Nephron progenitor cell (in vitro differentiated cells): Measurements from ENCODE around the gene CMBL.
A peak's percentile ranks its signal among the peaks of the same experiment; 100 is the strongest.

ENCODE experiments used
- DNase-seq: peaks from one replicate; pipeline ENCODE4 v3.0.0; 2021
- H3K27ac Mint-ChIP-seq: 2 replicates; pipeline ENCODE4 v1.8.0; 2021; ENCODE audit warnings: mild to moderate bottlenecking, moderate library complexity, mixed read lengths
- H3K27me3 Mint-ChIP-seq: 2 replicates; pipeline ENCODE4 v1.8.0; 2021; ENCODE audit warnings: mild to moderate bottlenecking, low read depth, mixed read lengths; ENCODE audit not compliant: poor library complexity
- H3K36me3 Mint-ChIP-seq: 2 replicates; pipeline ENCODE4 v1.8.0; 2021; ENCODE audit warnings: low read depth, mixed read lengths
- H3K4me1 Mint-ChIP-seq: 2 replicates; pipeline ENCODE4 v1.8.0; 2021; ENCODE audit warnings: mixed read lengths
- H3K4me3 Mint-ChIP-seq: 2 replicates; pipeline ENCODE4 v1.8.0; 2021; ENCODE audit warnings: mild to moderate bottlenecking, moderate library complexity, mixed read lengths
- H3K9me3 Mint-ChIP-seq: 2 replicates; pipeline ENCODE4 v1.8.0; 2021; ENCODE audit warnings: mild to moderate bottlenecking, moderate library complexity, mixed read lengths
- TF ChIP-seq, protein P1 (sequence below): fragments of 200-600 bp; sonication (generic); IDR thresholded peaks from 2 replicates; pipeline ENCODE4 v1.5.0; 2021; ENCODE audit warnings: antibody characterized with exemption

CMBL gene

DNA sequence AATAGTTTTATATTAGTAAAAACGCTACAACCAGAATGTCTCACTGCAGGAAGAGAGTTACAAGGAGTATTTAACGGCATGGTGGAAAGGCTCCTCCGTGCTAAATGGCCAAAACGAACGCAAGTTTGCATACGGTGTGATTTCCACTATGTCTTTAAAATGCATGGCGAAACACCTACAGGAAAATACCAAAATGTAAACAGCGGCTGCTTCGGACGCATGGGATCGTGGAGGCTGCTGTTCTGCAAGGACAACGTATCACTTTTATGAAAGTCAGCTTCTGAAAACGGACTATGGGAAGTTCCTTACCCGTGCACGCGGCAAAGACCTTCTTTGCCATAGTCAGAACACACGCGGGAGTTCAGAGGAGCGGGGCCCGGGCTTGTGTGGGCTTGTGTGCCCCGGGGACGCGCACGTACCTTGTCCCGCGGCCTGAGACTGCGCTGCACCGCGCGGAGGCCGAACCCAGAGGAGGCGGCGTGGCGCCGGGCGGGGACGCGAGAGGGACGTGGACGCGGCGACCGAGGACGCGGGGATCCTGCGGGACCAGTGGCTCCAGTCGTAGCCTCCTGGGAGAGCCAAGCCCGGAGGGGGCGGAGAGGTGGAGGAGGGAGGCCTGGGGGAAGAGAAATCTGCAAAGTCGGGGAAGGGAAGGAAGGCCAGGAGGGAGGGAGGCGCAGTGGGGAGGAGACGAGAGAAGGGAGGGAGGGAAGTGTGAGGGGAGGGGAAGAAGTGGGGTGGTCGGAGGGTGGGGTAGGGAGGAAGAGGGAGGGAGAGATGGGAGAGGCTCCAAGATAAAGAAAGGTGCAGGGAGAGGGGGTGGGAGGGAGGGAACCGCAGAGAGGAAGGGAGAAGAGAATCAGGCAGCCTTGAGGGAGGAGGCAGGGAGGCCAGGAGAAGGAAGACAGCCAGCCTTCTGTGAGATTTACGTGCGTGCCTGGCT lies at the start of gene CMBL:
CMBL (minus strand) TSS at position 697 of the 943 bp plus-strand sequence. CDS start 17,140 bp downstream, outside the sequence.
- Mint-ChIP-seq H3K4me1 (peaks cover 39% of the 10 kb centered on the region), H3K36me3 (peaks cover 28% of the 10 kb centered on the region), H3K4me3 (peak within 1 kb of the TSS; percentile 87), H3K9me3 (peaks cover 9% of the 10 kb centered on the region), H3K27me3 (peaks cover 13% of the 10 kb centered on the region), H3K27ac (no peak within 1 kb of the TSS)
- DNase-seq, result peak; percentile 67
- TF ChIP-seq, protein P1, sequence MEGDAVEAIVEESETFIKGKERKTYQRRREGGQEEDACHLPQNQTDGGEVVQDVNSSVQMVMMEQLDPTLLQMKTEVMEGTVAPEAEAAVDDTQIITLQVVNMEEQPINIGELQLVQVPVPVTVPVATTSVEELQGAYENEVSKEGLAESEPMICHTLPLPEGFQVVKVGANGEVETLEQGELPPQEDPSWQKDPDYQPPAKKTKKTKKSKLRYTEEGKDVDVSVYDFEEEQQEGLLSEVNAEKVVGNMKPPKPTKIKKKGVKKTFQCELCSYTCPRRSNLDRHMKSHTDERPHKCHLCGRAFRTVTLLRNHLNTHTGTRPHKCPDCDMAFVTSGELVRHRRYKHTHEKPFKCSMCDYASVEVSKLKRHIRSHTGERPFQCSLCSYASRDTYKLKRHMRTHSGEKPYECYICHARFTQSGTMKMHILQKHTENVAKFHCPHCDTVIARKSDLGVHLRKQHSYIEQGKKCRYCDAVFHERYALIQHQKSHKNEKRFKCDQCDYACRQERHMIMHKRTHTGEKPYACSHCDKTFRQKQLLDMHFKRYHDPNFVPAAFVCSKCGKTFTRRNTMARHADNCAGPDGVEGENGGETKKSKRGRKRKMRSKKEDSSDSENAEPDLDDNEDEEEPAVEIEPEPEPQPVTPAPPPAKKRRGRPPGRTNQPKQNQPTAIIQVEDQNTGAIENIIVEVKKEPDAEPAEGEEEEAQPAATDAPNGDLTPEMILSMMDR, result no peak

DNA sequence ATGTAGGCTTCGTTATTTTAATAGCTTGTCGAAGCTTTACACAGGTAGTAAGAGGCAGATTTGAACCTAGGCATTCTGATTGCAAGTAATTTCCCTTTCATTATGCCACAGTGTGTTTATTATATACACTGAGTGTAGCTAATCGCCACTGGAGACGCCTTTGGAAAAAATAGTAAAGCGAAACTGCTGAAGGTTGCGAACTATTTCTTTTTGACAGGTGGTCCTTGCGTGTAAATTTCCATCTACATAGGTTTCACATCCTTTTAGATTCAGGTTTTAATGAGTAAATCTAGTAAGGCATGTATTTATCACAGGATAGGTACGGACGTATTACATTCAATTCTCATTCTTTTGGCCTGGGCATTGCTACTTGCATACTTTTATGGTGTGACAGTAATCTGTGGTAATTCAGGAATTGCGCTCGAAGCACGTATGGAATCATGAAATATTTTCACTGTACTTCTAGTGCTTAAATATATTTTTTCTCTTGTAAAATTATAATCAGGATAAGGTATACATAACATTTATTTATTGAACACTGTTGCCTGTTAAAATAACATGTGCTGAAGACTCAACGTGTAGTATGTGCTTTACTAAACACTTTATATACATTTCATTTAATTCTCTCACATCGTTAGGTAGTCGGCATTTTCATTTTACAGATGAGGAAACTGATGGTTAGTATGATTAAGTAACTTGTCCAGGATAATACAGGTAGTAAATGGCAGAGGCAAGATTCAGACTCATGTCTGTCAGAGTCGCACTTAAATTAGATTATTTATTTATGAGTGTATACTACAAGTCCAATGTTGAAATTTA lies 47.6 kb upstream of the CMBL start:
- TF ChIP-seq, protein P1, result no peak
- peaks cover 33% of the 10 kb centered on the region for H3K36me3 Mint-ChIP-seq
- peak overlapping the region; percentile 98 for H3K4me3 Mint-ChIP-seq
- no peaks in the 10 kb centered on the region for H3K27me3 Mint-ChIP-seq
- H3K27ac Mint-ChIP-seq, result no peak overlapping the region
- no peak for DNase-seq
- H3K9me3 Mint-ChIP-seq, result peaks cover 19% of the 10 kb centered on the region
- H3K4me1 Mint-ChIP-seq, result peaks cover 56% of the 10 kb centered on the region

DNA sequence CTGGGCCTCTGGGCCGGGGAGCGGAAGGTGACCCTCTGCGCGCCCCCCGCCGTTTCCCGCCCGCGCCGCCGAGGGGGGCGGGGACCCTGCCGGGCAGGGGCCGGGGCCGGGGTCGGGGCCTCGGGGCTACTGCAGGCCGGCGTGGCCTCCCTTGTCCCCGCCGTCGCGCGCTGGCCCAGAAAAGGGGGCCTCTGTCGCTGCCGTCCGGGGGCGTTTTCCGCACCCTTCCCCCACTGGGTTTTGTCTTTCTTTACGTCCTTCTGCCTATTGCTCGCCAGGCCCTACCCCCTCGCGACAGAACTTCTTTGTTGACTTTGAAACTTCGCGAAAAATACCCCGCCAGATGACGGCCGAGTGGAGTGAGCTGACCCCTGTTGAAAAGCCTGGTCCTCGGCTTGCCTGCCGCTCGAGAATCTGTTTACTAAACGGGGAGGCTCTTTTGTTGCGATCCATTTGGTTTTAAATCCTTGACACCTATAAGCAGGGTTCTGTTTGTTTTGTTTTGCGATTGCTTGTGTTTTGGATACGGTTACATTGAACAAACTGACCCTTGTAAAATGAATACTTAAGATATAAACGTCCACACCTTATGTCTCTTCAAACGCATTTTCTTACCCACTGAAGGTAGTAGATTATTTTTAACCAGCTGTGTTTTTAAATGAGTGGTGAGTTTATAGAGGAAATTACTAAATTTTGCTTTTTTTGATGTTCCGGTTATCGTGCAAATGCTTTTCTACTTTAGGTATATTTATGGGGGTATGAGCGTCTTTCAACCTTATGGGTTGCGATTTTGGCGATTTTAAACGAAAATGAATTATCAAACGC lies 46.6 kb upstream of the CMBL start:
- DNase-seq, result no peak

DNA sequence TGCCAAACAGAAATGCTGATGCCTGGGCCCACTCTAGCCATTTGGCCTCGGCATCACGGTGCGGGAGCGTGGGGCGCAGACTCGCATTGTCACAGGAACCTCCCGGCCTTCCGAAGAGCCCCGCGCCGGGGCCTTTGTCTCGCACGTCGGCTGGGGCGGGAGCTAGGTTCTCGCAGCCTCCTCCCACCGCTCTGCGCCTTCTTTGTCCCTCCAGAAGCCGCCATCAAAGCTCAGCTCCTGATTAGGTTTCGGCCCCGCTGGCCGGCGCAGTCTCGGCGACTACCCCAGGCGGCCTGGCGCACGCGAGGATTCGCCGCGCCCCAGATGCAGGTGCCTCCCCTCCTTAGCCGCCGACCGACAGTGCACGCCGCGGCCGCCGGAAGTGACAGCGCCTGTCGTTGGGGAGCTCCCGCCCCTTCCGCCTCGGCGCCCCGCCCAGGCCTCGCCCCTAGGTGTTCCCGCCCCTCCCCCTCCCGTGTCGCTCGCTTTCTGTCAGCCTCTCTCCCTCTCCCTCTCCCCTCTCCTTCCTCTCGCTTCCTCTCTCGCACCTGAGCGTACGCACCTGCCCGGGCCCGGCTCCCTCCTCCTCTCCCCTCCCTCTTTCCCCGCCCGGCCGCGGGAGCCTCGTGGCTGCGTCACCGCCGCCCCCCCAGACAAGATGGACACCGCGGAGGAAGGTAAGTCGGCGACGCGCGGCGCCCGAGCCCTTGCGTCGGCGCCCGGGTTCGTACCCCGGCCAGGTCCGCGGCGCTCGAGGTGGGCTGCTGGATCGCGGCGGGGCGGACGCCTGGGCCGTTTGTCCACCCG lies 45.7 kb upstream of the CMBL start, which contains the start of gene MARCHF6:
MARCHF6 (plus strand) TSS at position 455 of the 807 bp plus-strand sequence; CDS start at position 659, 204 bp downstream.
- DNase-seq, result peak; percentile 98
- H3K9me3 Mint-ChIP-seq, result peaks cover 6% of the 10 kb centered on the region
- peaks cover 56% of the 10 kb centered on the region for H3K4me1 Mint-ChIP-seq
- TF ChIP-seq, protein P1, result no peak
- peaks cover 18% of the 10 kb centered on the region for H3K36me3 Mint-ChIP-seq
- peak within 1 kb of the TSS; percentile 98 for H3K4me3 Mint-ChIP-seq
- peak within 1 kb of the TSS; percentile 99 for H3K27ac Mint-ChIP-seq
- H3K27me3 Mint-ChIP-seq, result peaks cover 2% of the 10 kb centered on the region

More for the DNA sequence above, 46.6 kb upstream of the CMBL start:
- Mint-ChIP-seq H3K27ac (peak overlapping the region; percentile 99), H3K4me3 (peak overlapping the region; percentile 98), H3K36me3 (peaks cover 23% of the 10 kb centered on the region), H3K9me3 (peaks cover 10% of the 10 kb centered on the region), H3K27me3 (peaks cover 1% of the 10 kb centered on the region), H3K4me1 (peaks cover 56% of the 10 kb centered on the region)
- TF ChIP-seq, protein P1, result no peak
